COLO829 (cell line): ENCODE measurements around the gene GALNT14.

ENCODE experiments used
- DNase-seq: peaks from one replicate; pipeline ENCODE4 v3.0.0; 2012; ENCODE audit warnings: low spot score

Gene GALNT14

GRCh38 chr2:31087491-31087890, 50.7 kb downstream of the GALNT14 start:
- DNase-seq = no peak

GRCh38 chr2:31086590-31086989, 51.6 kb downstream of the GALNT14 start:
- DNase-seq = no peak

GRCh38 chr2:31083234-31083993, 54.8 kb downstream of the GALNT14 start:
- no peak for DNase-seq

GRCh38 chr2:31082002-31082401, 56.2 kb downstream of the GALNT14 start:
- DNase-seq = no peak

- no peak for DNase-seq
These were observed 56.7 kb downstream of the GALNT14 start for GRCh38 chr2:31081492-31081891.

- DNase-seq = no peak
These were observed 57.9 kb downstream of the GALNT14 start for GRCh38 chr2:31080361-31080760.

- no peak for DNase-seq
These were observed 58.6 kb downstream of the GALNT14 start for GRCh38 chr2:31079665-31080064.

GRCh38 chr2:31078579-31079105, 59.6 kb downstream of the GALNT14 start:
- DNase-seq = no peak

- DNase-seq = no peak
These were observed 60.2 kb downstream of the GALNT14 start for GRCh38 chr2:31078011-31078410.

- DNase-seq = no peak
These were observed 62.2 kb downstream of the GALNT14 start for GRCh38 chr2:31075941-31076590.

- no peak for DNase-seq
These were observed 62.8 kb downstream of the GALNT14 start for GRCh38 chr2:31075431-31075830.

- DNase-seq = no peak
These were observed 66.5 kb downstream of the GALNT14 start for GRCh38 chr2:31071741-31072140.

GRCh38 chr2:31070339-31071125, 67.7 kb downstream of the GALNT14 start:
- DNase-seq = no peak

GRCh38 chr2:31069643-31070325, 68.5 kb downstream of the GALNT14 start:
- DNase-seq = no peak

- DNase-seq = no peak
These were observed 71.0 kb downstream of the GALNT14 start for GRCh38 chr2:31067259-31067658.

GRCh38 chr2:31066551-31066950, 71.7 kb downstream of the GALNT14 start:
- no peak for DNase-seq

GRCh38 chr2:31066086-31066485, 72.2 kb downstream of the GALNT14 start:
- DNase-seq = no peak

- no peak for DNase-seq
These were observed 72.9 kb downstream of the GALNT14 start for GRCh38 chr2:31065356-31065755.

- no peak for DNase-seq
These were observed 77.8 kb downstream of the GALNT14 start for GRCh38 chr2:31060397-31060796.

- DNase-seq = no peak
These were observed 79.9 kb downstream of the GALNT14 start for GRCh38 chr2:31058096-31059035.

GRCh38 chr2:31057691-31058090, 80.5 kb downstream of the GALNT14 start:
- no peak for DNase-seq
